ENCODE measurements around the gene ZFP36L2. TPM values are rescaled to one million over a fixed set of nuclear protein-coding genes. Genes with fewer than 3 reads are reported as not detected.

Gene ZFP36L2
- total and polyA plus RNA-seq, 9 of the 15 experiments (the other 6 are each of a cell fraction or from before 2014, with no cell fraction given), result 4.1 to 60.6 (median 20.3) TPM

DNA sequence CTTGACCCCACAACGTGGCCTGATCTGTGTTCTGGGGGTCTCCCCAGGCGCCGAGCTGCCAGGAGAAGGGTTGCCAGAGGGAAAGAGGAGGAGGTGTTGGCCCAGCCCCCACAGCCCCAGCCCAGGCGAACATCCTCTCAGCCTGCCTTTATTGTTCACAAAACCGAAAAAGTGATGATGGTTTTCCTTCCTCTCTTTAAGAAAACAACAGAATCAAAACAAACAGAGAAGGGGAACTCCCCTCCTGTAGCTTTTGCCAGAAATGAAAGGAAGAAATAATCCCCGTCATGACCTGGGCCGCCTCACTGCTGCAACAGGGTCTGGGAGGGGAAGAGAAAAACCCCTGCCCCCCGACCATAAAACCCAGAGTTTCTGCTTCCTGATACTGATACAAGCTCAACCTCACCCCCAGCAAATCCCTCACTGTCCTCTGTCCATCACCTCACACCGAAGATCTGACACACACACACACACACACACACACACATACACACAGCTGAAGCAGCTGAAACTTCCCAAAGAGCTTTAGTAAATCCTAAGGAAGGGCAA is 52.0 kb downstream of the ZFP36L2 start (continued):
- TF ChIP-seq KDM5B (IDR thresholded peaks at IDR 0.05; ENCODE audit: insufficient replicate concordance, low read depth, low read length), result no peak
- TF ChIP-seq ZNF707 (CRISPR knock-in tag; conservative IDR thresholded peaks at IDR 0.05), result no peak
- TF ChIP-seq, protein P1, sequence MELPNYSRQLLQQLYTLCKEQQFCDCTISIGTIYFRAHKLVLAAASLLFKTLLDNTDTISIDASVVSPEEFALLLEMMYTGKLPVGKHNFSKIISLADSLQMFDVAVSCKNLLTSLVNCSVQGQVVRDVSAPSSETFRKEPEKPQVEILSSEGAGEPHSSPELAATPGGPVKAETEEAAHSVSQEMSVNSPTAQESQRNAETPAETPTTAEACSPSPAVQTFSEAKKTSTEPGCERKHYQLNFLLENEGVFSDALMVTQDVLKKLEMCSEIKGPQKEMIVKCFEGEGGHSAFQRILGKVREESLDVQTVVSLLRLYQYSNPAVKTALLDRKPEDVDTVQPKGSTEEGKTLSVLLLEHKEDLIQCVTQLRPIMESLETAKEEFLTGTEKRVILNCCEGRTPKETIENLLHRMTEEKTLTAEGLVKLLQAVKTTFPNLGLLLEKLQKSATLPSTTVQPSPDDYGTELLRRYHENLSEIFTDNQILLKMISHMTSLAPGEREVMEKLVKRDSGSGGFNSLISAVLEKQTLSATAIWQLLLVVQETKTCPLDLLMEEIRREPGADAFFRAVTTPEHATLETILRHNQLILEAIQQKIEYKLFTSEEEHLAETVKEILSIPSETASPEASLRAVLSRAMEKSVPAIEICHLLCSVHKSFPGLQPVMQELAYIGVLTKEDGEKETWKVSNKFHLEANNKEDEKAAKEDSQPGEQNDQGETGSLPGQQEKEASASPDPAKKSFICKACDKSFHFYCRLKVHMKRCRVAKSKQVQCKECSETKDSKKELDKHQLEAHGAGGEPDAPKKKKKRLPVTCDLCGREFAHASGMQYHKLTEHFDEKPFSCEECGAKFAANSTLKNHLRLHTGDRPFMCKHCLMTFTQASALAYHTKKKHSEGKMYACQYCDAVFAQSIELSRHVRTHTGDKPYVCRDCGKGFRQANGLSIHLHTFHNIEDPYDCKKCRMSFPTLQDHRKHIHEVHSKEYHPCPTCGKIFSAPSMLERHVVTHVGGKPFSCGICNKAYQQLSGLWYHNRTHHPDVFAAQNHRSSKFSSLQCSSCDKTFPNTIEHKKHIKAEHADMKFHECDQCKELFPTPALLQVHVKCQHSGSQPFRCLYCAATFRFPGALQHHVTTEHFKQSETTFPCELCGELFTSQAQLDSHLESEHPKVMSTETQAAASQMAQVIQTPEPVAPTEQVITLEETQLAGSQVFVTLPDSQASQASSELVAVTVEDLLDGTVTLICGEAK (IDR thresholded peaks at IDR 0.05), result no peak
- TF ChIP-seq, protein P1 (CRISPR knock-in tag; IDR thresholded peaks at IDR 0.05), result no peak
- no peak for TF ChIP-seq ZNF174 (CRISPR knock-in tag; IDR thresholded peaks at IDR 0.05)
- 0 out of 2 replicates have a peak, but pooled peaks have one; percentile 43 for TF ChIP-seq ZNF311 (CRISPR knock-in tag; IDR thresholded peaks at IDR 0.05)
- TF ChIP-seq, protein P2, sequence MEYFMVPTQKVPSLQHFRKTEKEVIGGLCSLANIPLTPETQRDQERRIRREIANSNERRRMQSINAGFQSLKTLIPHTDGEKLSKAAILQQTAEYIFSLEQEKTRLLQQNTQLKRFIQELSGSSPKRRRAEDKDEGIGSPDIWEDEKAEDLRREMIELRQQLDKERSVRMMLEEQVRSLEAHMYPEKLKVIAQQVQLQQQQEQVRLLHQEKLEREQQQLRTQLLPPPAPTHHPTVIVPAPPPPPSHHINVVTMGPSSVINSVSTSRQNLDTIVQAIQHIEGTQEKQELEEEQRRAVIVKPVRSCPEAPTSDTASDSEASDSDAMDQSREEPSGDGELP (CRISPR knock-in tag; IDR thresholded peaks at IDR 0.05; ENCODE audit: borderline replicate concordance), result no peak
- no peak for TF ChIP-seq SIN3B (IDR thresholded peaks at IDR 0.05; ENCODE audit: low read depth)
- TF ChIP-seq SMAD2 (IDR thresholded peaks at IDR 0.05; ENCODE audit: low read depth, low read length), result no peak
- TF ChIP-seq STAG1 (CRISPR knock-in tag; IDR thresholded peaks at IDR 0.05; ENCODE audit: borderline replicate concordance), result no peak
- no peak for TF ChIP-seq ZNF584 (CRISPR knock-in tag; IDR thresholded peaks at IDR 0.05; ENCODE audit: low read depth)
- TF ChIP-seq, protein P3, sequence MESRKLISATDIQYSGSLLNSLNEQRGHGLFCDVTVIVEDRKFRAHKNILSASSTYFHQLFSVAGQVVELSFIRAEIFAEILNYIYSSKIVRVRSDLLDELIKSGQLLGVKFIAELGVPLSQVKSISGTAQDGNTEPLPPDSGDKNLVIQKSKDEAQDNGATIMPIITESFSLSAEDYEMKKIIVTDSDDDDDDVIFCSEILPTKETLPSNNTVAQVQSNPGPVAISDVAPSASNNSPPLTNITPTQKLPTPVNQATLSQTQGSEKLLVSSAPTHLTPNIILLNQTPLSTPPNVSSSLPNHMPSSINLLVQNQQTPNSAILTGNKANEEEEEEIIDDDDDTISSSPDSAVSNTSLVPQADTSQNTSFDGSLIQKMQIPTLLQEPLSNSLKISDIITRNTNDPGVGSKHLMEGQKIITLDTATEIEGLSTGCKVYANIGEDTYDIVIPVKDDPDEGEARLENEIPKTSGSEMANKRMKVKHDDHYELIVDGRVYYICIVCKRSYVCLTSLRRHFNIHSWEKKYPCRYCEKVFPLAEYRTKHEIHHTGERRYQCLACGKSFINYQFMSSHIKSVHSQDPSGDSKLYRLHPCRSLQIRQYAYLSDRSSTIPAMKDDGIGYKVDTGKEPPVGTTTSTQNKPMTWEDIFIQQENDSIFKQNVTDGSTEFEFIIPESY (CRISPR knock-in tag; IDR thresholded peaks at IDR 0.05), result no peak

All from K562 (cell line).